Muscle of back (tissue), 11 donors: ENCODE data around the gene PCDH9. TPM values are rescaled to one million over a fixed set of nuclear protein-coding genes. Genes with fewer than 3 reads are reported as not detected.

ENCODE experiments used
- DNase-seq, 3 donors: peaks; one replicate each; pipeline versions ENCODE4 v3.0.0 to v3.0.0-alpha.2; 2013
- polyA plus RNA-seq, 10 donors: library from polyadenylated mRNA; unstranded; fragments of 120-200 nt; gene quantifications; one replicate each; pipeline ENCODE4 v1.2.1, GENCODE V29; 2013; ENCODE audit not compliant: insufficient read length in 10 of 10

PCDH9 gene
- polyA plus RNA-seq, 10 donors = 2.1 to 5.4 (median 3.2) TPM

- DNase-seq = peak; percentile 2 to 27 (median 9)
Measured at GRCh38 chr13:66618702-66619101, 611.4 kb downstream of the PCDH9 start.

- no peak for DNase-seq
Measured at GRCh38 chr13:66617786-66618185, 612.4 kb downstream of the PCDH9 start.

- no peak for DNase-seq
Measured at GRCh38 chr13:66612983-66613382, 617.2 kb downstream of the PCDH9 start.

DNA sequence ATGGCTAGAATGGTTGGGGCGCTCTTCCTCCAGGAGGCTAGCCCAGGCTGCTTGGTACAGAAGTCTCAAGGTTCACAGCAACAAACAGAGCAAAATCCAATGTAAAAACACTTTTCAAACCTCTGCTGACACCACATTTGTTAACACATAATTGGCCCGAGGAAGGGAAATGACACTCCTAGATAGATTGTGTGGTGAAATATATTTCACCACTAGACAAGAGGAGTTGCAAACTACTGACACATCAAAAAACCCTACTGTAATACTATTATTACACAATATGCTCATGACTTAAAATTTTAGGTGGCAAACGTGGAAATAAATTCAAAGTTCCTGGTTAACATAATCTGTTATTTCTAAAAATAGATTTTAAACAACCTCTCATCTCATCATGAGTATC is 643.6 kb downstream of the PCDH9 start:
- no peak for DNase-seq

GRCh38 chr13:66585669-66586203 is 644.4 kb downstream of the PCDH9 start:
- DNase-seq = no peak

GRCh38 chr13:66581675-66582074 is 648.5 kb downstream of the PCDH9 start:
- no peak for DNase-seq

DNA sequence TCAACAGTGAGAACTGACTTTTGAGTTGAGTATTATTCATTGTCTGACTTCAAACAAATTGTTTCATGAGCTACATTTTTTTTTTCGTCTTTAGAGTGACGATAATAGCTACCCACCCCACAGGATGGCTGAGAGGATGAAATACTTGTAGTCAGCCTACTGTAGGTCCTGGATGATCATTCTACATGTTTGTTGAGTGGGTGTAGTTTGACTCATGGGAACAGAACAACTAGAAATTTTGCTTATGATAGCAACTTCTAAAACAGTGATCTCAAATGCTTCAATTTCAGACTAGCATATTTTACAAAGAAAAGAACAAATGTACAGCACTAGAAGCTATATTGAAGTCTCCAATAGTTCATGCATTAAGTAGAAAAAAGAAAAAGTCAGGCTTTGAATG is 651.8 kb downstream of the PCDH9 start:
- no peak for DNase-seq

GRCh38 chr13:66577358-66577757 is 652.8 kb downstream of the PCDH9 start:
- DNase-seq = no peak

GRCh38 chr13:66576381-66576780 is 653.8 kb downstream of the PCDH9 start:
- DNase-seq = no peak

DNA sequence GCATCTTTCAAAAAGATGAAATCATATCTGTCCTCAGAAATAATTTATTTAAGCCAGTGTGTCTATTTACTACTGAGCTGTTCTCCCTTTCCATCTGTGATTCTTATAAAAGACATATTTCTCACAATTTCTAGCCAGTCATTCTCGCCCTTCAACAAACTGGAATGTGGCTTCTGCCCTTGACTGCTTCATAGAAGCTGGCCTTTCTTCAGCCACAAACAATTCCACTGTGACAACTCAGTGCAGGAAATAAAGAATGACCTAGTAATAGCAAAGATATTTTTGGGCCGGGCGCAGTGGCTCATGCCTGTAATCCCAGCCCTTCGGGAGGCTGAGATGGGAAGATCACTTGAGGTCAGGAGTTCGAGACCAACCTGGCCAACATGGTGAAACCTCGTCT is 655.5 kb downstream of the PCDH9 start:
- DNase-seq = no peak

DNA sequence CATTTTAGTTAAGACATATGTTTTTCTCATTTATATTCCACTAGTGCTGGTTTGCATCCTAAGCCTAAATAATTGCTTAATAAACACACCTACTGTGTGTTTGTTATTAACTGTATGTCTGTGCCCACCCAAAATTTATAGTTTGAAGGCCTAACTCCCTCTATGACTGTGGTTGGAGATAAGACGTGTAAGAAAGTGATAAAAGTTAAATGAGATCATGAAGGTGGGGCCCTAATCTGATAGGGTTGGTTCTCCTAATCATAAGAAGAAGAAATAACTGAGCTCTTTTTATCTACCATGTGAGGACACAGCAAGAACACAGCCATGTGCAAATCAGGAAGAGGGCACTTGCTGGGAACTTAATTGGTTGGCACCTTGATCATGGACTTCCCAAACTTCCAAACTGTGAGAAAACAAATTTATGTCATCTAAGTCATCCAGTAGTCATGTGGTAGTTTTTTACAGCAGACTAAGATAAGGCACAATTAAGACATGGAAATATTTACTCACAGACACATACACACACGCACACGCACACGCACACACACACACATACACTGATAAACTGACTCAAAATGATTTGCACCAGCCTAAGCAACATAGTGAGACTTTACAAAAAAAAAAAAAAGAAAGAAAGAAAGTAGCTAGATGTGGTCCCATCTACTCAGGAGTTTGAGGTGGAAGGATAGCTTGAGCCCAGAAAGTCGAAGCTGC is 662.1 kb downstream of the PCDH9 start:
- DNase-seq = no peak

GRCh38 chr13:66565279-66565678 is 664.9 kb downstream of the PCDH9 start:
- DNase-seq = peak in 1 of 3 donors; percentile 5

GRCh38 chr13:66563076-66563475 is 667.1 kb downstream of the PCDH9 start:
- no peak for DNase-seq

GRCh38 chr13:66562054-66562453 is 668.1 kb downstream of the PCDH9 start:
- no peak for DNase-seq

DNA sequence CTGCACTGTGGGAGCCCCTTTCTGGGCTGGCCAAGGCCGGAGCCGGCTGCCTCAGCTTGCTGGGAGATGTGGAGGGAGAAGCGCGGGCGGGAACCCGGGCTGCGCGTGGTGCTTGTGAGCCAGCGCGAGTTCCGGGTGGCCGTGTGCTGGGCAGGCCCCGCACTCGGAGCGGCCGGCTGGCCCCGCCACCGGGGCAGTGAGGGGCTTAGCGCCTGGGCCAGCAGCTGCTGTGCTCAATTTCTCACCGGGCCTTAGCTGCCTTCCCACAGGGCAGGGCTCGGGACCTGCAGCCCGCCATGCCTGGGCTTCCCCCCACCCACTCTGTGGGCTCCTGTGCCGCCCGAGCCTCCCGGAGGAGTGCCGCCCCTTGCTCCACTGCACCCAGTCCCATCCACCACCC is 669.1 kb downstream of the PCDH9 start:
- no peak for DNase-seq

GRCh38 chr13:66560189-66560588 is 669.9 kb downstream of the PCDH9 start:
- DNase-seq = peak in 1 of 3 donors; percentile 2

DNA sequence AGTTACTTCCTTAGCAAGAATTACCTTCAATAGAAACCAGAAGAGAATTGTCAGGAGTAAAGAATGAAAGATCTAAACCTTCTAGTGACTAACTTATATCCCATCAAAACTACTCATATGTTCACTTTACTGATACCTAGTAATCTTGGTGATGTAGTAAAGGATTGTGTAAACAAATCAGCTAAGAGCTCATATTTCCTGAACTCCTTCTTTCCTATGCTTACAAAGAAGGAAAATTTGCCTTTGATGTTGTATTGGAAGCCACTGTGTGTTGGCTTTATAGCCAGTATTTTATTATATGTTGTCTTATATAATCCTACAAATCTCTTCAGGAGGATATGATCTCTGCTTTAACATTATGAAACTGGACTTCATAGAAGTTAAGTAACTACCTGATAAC is 671.0 kb downstream of the PCDH9 start:
- no peak for DNase-seq

GRCh38 chr13:66558506-66558905 is 671.6 kb downstream of the PCDH9 start:
- DNase-seq = peak in 2 of 3 donors; percentile 8 to 12

DNA sequence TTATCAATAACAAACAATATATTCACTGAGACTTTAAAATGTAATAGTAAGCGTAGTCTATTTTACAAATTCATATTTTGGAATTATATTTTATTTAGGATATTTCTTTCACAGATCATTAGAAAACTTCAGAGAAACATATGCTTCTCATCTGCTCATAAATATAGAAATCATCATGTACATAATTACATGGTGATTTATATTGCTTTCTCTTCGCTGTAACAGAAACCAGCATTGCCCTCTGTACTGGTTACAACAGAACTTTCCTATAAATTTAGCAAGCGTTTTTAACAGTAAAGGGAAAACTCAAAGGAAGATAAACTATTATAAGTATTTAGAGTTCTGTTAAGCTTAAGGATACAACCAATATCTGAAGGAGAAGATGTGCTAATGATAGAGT is 672.8 kb downstream of the PCDH9 start:
- no peak for DNase-seq

DNA sequence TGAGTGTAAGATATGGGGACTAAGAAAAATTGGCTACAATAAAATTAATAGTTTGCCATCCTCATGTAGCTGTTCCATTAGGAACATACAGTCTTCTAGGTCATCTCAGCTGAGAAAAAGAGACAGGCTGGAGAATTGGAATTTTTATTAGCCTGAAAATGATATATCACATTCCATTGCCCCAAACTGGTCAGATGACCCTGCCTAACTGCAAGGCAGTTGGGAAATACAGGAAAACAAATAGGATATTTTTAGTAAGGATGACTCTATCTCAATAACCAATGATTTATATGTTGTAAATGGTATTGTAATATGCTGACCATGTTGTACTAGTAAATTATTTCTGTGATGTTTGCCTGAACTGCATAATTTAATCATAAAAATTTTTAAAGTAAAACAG is 673.8 kb downstream of the PCDH9 start:
- DNase-seq = no peak

GRCh38 chr13:66553391-66553790 is 676.7 kb downstream of the PCDH9 start:
- no peak for DNase-seq

DNA sequence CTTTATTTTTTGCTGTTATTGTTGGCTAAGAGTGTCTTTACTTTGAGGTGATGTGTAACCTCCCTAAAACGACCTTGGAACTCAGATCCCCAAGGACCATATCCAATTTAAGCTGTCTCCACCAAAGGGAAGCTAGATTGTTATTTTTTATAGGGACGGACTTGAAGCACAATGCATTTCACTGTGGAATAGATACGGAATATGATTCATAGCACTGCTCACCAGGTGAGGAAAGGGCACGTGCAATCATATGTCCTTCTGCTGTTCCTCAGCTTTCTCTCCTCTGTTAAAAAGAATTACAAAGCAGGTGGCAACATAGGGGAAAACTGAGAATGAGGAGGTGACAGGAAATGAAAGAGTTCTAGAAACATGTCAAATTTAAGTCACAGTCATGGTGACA is 679.0 kb downstream of the PCDH9 start:
- DNase-seq = no peak

GRCh38 chr13:66547685-66548084 is 682.5 kb downstream of the PCDH9 start:
- no peak for DNase-seq
